Fibroblast of pulmonary artery (primary cell): ENCODE results near the gene GPR83.
A peak's percentile ranks its signal among the peaks of the same experiment; 100 is the strongest.

Source experiments
- DNase-seq: peaks from one replicate; pipeline ENCODE4 v3.0.0-alpha.2; 2010; ENCODE audit warnings: low read depth
- H3K4me3 ChIP-seq: replicated peaks from 2 replicates; pipeline ENCODE4 v1.5.1; 2011; ENCODE audit warnings: low read depth, mild to moderate bottlenecking, control low read depth, low read length, moderate library complexity
- CTCF ChIP-seq: IDR thresholded peaks from 2 replicates; pipeline ENCODE4 v1.5.1; 2011; ENCODE audit warnings: mild to moderate bottlenecking, control low read depth, low read length, inconsistent platforms; ENCODE audit errors: missing control alignments

Gene GPR83

GRCh38 chr11:94400839-94401772 lies at the start of gene GPR83:
GPR83 (minus strand) TSS chr11:94401419; CDS start chr11:94401247, 172 bp downstream.
- no peak for TF ChIP-seq CTCF
- no peak for DNase-seq
- peak within 1 kb of the TSS; percentile 34 for H3K4me3 ChIP-seq

GRCh38 chr11:94450048-94450447 lies 48.8 kb upstream of the GPR83 start:
- peak; percentile 25 for DNase-seq
- H3K4me3 ChIP-seq: no peak overlapping the region
- no peak for TF ChIP-seq CTCF

GRCh38 chr11:94449437-94449836 lies 48.2 kb upstream of the GPR83 start:
- DNase-seq: peak; percentile 81
- TF ChIP-seq CTCF: no peak
- no peak overlapping the region for H3K4me3 ChIP-seq

- H3K4me3 ChIP-seq: no peak overlapping the region
- DNase-seq: peak; percentile 1
- no peak for TF ChIP-seq CTCF
Observed at GRCh38 chr11:94449029-94449428, 47.8 kb upstream of the GPR83 start.

- no peak for DNase-seq
- no peak overlapping the region for H3K4me3 ChIP-seq
- TF ChIP-seq CTCF: no peak
Observed at GRCh38 chr11:94447149-94447548, 45.9 kb upstream of the GPR83 start.

- TF ChIP-seq CTCF: no peak
- no peak overlapping the region for H3K4me3 ChIP-seq
- no peak for DNase-seq
Observed at GRCh38 chr11:94445641-94446040, 44.4 kb upstream of the GPR83 start.
